GM12864 (cell line): ENCODE data around the gene LGALS7B.
"Not testable (repeated sequence)": the region's sequence is repeated elsewhere in the genome, so short reads cannot be mapped to it uniquely, and the experiment has no call there.

ENCODE experiments used
- DNase-seq: peaks from one replicate; pipeline ENCODE4 v3.0.0-alpha.2; 2011; ENCODE audit warnings: low read depth
- H3K4me3 ChIP-seq: 2 replicates; pipeline ENCODE4 v1.5.1; 2011; ENCODE audit warnings: mild to moderate bottlenecking, low read depth, low read length, control low read depth
- CTCF ChIP-seq: IDR thresholded peaks from 2 replicates; pipeline ENCODE4 v1.5.1; 2011; ENCODE audit warnings: low read depth, mild to moderate bottlenecking, moderate library complexity, low read length, control low read depth, inconsistent platforms; ENCODE audit errors: missing control alignments

The LGALS7B gene

GRCh38 chr19:38786572-38787265 lies 2.3 kb upstream of the LGALS7B start:
- no peak overlapping the region for H3K4me3 ChIP-seq
- TF ChIP-seq CTCF, result no peak
- DNase-seq, result no peak

GRCh38 chr19:38790507-38791403 lies 1.8 kb downstream of the LGALS7B start:
- not testable (repeated sequence) for H3K4me3 ChIP-seq

GRCh38 chr19:38791451-38792064 lies 2.6 kb downstream of the LGALS7B start:
- not testable (repeated sequence) for DNase-seq, H3K4me3 ChIP-seq

More at GRCh38 chr19:38790507-38791403, 1.8 kb downstream of the LGALS7B start:
- DNase-seq, result not testable (repeated sequence)

- peak; percentile 36 for TF ChIP-seq CTCF
- H3K4me3 ChIP-seq, result no peak overlapping the region; the same call in 1 of the 2 replicates
- DNase-seq, result no peak
These were observed 3.5 kb downstream of the LGALS7B start for GRCh38 chr19:38792250-38793111.

- no peak overlapping the region for H3K4me3 ChIP-seq
- no peak for TF ChIP-seq CTCF
- DNase-seq, result no peak
These were observed 4.2 kb downstream of the LGALS7B start for GRCh38 chr19:38793177-38793576.

GRCh38 chr19:38793671-38794070 lies 4.7 kb downstream of the LGALS7B start:
- DNase-seq, result no peak
- no peak for TF ChIP-seq CTCF
- no peak overlapping the region for H3K4me3 ChIP-seq

GRCh38 chr19:38795549-38795948 lies 6.5 kb downstream of the LGALS7B start:
- H3K4me3 ChIP-seq, result no peak overlapping the region
- no peak for DNase-seq
- TF ChIP-seq CTCF, result no peak
